IPS-20b (cell line): ENCODE measurements around the gene ZFAND2A.
"Not testable (repeated sequence)": the region's sequence is repeated elsewhere in the genome, so short reads cannot be mapped to it uniquely, and the experiment has no call there.

ENCODE experiments used
- H3K27ac ChIP-seq: one replicate; pipeline ENCODE4 v1.5.1; 2013; ENCODE audit warnings: low read length
- H3K27me3 ChIP-seq: 2 replicates; pipeline ENCODE4 v1.6.1; 2013; ENCODE audit warnings: mild to moderate bottlenecking, low read length, inconsistent platforms; ENCODE audit not compliant: insufficient read depth
- H3K36me3 ChIP-seq: 2 replicates; pipeline ENCODE4 v1.6.1; 2013; ENCODE audit warnings: low read depth, mild to moderate bottlenecking, inconsistent platforms, low read length, moderate library complexity; ENCODE audit not compliant: insufficient read depth
- H3K4me1 ChIP-seq: 2 replicates; pipeline ENCODE4 v1.6.1; 2013; ENCODE audit warnings: mild to moderate bottlenecking, control low read depth, inconsistent platforms, low read length, moderate library complexity; ENCODE audit not compliant: insufficient read depth
- H3K4me3 ChIP-seq: 2 replicates; pipeline ENCODE4 v1.5.1; 2013; ENCODE audit warnings: mild to moderate bottlenecking, low read length, inconsistent platforms
- H3K9ac ChIP-seq: 2 replicates; pipeline ENCODE4 v1.6.1; 2013; ENCODE audit warnings: low read depth, mild to moderate bottlenecking, inconsistent platforms, low read length, moderate library complexity
- H3K9me3 ChIP-seq: 2 replicates; pipeline ENCODE4 v1.6.1; 2013; ENCODE audit warnings: mild to moderate bottlenecking, low read depth, low read length, inconsistent platforms; ENCODE audit not compliant: insufficient read depth

The ZFAND2A gene

DNA sequence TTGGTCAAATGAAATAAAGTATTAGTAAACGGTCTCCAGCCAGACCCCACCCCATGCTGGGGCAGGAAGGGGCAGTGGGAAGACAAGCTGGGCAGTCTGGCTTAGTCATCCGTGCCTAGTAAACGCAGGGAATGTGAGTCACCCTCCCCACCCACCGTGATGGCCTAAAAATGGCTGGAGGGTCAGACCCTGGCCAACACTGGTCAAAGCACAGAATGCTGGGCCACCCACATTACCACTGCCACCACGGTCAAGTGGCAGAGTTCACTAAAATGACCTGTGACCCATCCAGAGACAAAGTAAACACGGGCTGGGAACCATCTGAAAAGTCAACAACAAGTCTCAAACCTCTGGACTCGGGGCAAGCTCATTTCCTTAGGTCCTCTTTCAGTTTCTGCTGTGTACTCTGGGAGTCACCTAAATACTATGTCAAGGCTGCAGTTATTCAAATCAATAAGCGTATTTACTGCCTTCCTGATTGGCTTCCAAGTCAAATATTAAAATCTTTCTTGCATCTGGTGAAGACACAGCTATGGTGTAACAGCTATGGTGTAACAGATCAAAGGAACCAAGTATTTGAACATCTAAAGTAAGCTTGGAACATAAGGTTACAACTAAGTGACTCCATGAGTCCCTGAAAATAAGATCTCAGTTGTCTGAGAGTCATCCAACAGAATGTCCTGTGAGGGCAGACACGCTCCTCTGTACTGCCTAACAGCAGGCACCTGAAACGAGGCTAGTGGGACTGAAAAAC lies 3.0 kb downstream of the ZFAND2A start:
- H3K4me3 ChIP-seq = no peak overlapping the region
- H3K9me3 ChIP-seq = no peaks in the 10 kb centered on the region
- H3K27me3 ChIP-seq = no peaks in the 10 kb centered on the region
- no peak overlapping the region for H3K9ac ChIP-seq
- H3K4me1 ChIP-seq = no peaks in the 10 kb centered on the region
- H3K36me3 ChIP-seq = peaks cover 52% of the 10 kb centered on the region
- H3K27ac ChIP-seq = no peak overlapping the region

DNA sequence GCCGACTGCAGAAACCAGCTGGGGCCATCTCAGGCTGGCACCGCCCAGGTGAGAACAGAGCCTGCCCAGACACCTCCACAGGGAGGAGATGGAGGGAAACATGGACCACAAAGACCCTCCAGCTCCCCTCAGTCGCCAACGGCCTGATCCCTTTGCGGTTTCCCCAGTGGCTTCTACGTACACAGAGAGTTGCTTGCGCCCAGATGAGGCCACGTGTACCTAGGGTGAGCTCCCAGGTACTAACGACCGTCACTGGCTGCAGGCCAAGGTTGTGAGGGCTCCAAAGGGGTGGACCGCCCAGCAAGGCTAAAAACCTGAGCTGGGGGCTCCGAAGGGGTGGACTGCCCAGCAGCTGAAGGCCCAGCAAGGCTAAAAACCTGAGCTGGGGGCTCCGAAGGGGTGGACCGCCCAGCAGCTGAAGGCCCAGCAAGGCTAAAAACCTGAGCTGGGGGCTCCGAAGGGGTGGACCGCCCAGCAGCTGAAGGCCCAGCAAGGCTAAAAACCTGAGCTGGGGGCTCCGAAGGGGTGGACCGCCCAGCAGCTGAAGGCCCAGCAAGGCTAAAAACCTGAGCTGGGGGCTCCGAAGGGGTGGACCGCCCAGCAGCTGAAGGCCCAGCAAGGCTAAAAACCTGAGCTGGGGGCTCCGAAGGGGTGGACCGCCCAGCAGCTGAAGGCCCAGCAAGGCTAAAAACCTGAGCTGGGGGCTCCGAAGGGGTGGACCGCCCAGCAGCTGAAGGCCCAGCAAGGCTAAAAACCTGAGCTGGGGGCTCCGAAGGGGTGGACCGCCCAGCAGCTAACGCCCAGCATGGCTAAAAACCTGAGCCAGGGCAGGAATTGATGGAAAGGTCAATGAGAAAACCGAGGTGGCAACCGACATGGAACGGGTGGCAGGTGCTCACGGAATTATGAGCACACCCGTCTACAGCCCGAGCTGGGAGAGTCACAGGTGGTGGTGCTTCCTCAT lies 3.9 kb downstream of the ZFAND2A start:
- H3K36me3 ChIP-seq = peaks cover 61% of the 10 kb centered on the region
- H3K9ac ChIP-seq, H3K4me3 ChIP-seq, H3K27me3 ChIP-seq, H3K4me1 ChIP-seq, H3K27ac ChIP-seq, H3K9me3 ChIP-seq: not testable (repeated sequence)

DNA sequence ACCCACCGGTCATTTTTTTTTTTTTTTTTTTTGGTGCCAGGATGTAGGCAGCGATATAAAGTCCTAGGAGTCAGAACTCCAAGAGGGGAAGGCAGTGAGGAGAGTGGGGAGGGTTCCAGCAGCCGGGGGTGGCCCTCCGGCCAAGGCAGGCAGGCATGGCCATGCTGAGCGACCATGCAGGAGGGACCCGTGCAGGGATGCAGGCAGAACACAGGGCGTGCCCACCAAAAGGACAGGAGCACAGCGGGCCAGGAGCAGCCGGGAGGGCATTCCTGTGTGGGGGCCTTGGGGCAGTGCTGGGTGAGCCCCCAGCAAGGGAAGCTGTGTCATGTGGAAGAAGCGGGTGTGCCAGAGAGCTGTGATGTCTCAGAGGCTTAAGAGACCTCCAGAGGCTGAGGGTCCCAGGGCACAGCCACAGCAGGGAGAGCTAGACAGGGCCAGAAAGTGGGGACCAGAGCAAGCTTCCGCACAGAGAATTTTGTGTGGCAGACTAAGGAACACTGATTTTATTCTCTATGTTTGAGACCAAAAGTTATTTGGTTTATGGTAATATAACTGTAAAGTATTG lies 5.7 kb downstream of the ZFAND2A start:
- H3K4me3 ChIP-seq = no peak overlapping the region
- H3K9ac ChIP-seq = no peak overlapping the region
- no peaks in the 10 kb centered on the region for H3K9me3 ChIP-seq
- no peaks in the 10 kb centered on the region for H3K4me1 ChIP-seq
- H3K36me3 ChIP-seq = peaks cover 62% of the 10 kb centered on the region
- no peak overlapping the region for H3K27ac ChIP-seq
- H3K27me3 ChIP-seq = no peaks in the 10 kb centered on the region

DNA sequence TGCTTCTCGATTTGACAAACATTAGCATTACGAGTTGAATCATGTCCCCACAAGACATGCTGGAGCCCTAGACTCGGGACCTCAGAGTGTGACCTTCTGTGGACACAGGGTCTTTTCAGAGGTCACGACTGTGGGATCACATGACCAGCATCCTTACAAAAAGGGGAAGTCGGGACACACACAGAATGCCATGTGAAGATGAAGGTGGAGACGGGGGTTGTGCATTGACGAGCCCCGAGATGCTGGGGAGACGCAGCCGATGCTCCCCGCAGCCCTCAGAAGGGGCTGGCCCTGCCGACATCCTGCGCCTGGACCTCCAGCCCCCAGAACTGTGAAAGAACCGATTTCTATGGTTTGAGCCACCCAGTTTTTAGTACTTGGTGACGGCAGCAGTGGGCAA lies 7.5 kb downstream of the ZFAND2A start:
- H3K27me3 ChIP-seq = no peaks in the 10 kb centered on the region
- H3K27ac ChIP-seq = no peak overlapping the region
- no peak overlapping the region for H3K9ac ChIP-seq
- no peaks in the 10 kb centered on the region for H3K4me1 ChIP-seq
- H3K36me3 ChIP-seq = peaks cover 56% of the 10 kb centered on the region
- H3K9me3 ChIP-seq = no peaks in the 10 kb centered on the region
- H3K4me3 ChIP-seq = no peak overlapping the region

DNA sequence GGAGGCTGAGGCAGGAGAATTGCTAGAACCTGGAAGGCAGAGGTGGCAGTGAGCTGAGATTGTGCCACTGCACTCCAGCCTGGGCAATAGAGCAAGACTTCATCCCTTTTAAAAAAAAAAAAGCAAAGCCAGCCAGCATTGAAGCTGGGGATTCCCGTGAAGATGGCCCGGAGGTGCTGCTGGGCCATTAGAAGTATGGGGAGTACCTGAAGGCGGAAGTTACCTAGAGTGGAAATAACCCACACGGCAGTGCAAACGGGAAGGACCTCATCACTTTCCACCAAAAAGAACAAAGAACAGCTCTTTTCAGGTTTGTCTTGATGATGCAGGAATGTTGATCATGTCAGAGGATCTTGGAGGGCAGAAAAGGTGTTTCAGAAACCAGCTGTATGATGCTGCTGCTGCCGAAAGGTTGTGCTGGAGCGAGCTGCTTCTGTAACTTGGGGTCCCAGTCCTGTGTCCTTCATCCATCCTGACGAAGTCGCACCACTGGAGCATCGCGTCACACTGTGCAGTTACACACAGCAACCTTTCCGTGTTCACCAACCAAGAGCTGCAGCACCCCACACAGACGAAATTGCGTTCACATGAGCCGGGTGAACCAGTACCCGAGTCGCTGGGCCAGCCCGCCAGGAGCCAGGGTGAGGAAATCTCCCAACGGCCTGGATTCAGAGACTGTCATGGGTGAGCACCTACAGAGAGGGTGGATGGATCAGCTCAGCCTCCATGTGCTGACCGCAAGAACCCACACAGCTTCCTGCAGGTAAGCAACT lies 8.2 kb downstream of the ZFAND2A start:
- Histone ChIP-seq H3K36me3 (peaks cover 50% of the 10 kb centered on the region), H3K4me3 (no peak overlapping the region), H3K27me3 (no peaks in the 10 kb centered on the region), H3K4me1 (no peaks in the 10 kb centered on the region), H3K27ac (no peak overlapping the region), H3K9me3 (no peaks in the 10 kb centered on the region), H3K9ac (no peak overlapping the region)

DNA sequence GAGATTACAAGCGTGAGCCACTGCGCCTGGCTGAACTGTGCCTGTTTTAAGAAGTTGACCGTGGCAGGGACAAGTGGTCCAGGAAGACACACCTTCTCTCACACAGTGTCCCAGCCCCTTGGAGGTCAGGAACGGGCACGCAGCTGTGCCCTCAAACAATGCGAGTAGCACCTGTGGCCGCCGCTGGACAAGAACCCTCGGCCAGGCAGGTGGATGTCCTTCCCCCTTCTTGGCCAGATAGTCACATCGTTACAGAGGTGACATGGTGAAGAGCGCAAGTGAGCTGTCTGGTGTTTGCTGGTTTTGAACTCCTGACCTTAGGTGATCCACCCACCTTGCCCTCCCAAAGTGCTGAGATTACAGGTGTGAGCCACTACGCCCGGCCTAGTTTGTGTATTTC lies 8.8 kb downstream of the ZFAND2A start:
- Histone ChIP-seq H3K9me3 (no peaks in the 10 kb centered on the region), H3K4me1 (no peaks in the 10 kb centered on the region), H3K9ac (no peak overlapping the region), H3K36me3 (peaks cover 46% of the 10 kb centered on the region), H3K4me3 (no peak overlapping the region), H3K27ac (no peak overlapping the region), H3K27me3 (no peaks in the 10 kb centered on the region)

DNA sequence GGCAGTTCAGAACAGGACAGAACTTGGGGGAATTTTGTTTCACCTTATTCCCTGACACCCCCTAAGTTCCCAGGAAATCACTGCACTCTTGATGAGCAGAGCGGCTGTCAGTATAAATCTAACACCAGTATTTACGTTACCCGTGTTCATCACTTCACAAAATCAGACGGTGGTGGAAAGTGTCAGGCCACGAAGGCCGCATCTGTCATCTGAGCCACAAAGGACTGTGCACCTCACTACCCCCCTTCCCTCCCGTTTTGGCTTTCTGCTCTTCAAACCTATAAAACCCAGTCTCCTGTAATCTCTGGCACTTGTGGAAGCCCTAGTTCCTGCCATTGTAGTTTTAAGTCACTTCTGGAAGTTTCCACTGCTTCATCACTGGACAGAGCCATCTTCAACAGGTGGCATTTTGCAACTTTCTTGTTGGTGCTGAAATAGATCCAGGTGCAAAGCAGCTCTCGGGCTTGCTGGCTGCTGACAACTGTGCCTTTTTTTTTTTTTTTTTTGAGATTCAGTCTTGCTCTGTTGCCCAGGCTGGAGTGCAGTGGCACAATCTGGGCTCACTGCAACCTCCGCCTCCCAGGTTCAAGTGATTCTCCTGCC lies 9.5 kb downstream of the ZFAND2A start:
- H3K9ac ChIP-seq = no peak overlapping the region
- H3K27me3 ChIP-seq = no peaks in the 10 kb centered on the region
- no peaks in the 10 kb centered on the region for H3K4me1 ChIP-seq
- no peaks in the 10 kb centered on the region for H3K9me3 ChIP-seq
- no peak overlapping the region for H3K4me3 ChIP-seq
- peaks cover 42% of the 10 kb centered on the region for H3K36me3 ChIP-seq
- H3K27ac ChIP-seq = no peak overlapping the region

DNA sequence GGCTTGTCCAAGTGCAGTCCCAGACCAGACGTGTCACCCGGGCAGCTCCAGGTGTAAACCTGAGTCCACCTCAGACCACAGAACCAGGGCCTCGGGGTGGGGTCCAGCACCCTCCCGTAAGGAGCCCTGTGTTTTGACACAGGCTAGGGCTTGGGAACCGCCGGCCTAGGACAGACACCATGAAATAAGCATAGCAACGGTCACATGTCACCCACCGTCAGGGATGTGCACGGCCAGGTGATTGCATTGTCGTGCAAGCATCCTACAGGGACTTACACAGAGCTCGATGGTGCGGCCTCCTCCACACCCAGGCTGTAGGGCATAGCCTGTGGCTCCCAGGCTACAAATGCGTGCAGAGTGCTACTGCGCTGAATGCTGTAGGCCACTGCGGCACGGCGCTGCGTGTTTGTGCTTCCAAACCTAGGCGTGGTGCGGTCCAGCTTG lies 10.6 kb downstream of the ZFAND2A start:
- Histone ChIP-seq H3K9ac (no peak overlapping the region), H3K9me3 (no peaks in the 10 kb centered on the region), H3K27me3 (no peaks in the 10 kb centered on the region), H3K4me1 (no peaks in the 10 kb centered on the region), H3K36me3 (peaks cover 32% of the 10 kb centered on the region), H3K27ac (no peak overlapping the region), H3K4me3 (no peak overlapping the region)

DNA sequence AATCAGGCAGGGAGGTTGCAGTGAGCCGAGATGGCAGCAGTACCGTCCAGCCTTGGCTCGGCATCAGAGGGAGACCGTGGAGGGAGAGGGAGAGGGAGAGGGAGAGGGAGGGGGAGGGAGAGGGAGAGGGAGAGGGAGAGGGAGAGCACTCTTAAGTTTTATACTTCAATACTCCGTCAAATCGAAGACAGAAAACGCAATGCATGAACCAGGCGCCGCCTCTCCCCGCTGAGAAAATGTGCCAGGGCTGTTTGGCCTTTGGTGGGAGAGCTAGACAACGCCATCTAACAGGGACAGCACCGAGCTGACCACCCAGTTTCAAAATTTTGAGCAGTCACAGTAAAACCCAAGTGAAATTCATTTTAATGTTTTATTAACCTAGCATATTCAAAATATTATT lies 12.1 kb downstream of the ZFAND2A start:
- peaks cover 19% of the 10 kb centered on the region for H3K36me3 ChIP-seq
- not testable (repeated sequence) for H3K4me1 ChIP-seq, H3K9me3 ChIP-seq, H3K9ac ChIP-seq, H3K27me3 ChIP-seq, H3K27ac ChIP-seq, H3K4me3 ChIP-seq

DNA sequence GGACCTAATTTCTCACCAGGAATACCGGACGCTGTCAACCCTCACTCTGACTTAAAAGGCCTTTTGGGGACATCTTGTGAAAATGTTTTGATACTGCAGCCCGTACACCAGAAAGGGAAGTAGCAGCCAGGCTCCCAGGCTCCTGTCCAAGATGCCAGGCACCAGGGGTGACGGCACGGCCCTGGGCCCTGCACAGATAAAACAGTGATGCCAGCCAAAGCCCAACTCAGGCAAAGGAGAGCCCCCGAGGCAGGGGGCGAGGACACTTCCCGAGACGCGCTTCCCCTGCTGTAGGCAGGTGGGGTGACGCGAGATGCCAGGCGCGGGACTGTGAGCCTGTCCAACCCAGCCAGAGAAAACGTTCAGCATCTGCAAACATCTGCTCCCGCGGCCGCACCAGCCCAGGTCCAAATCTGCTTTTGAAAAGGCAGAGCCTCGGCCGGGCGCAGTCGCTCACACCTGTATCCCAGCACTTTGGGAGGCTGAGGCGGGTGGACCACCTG lies 15.7 kb downstream of the ZFAND2A start:
- H3K36me3 ChIP-seq = no peaks in the 10 kb centered on the region
- H3K27ac ChIP-seq = no peak overlapping the region
- no peaks in the 10 kb centered on the region for H3K4me1 ChIP-seq
- no peaks in the 10 kb centered on the region for H3K9me3 ChIP-seq
- H3K27me3 ChIP-seq = no peaks in the 10 kb centered on the region
- H3K4me3 ChIP-seq = no peak overlapping the region
- H3K9ac ChIP-seq = no peak overlapping the region

DNA sequence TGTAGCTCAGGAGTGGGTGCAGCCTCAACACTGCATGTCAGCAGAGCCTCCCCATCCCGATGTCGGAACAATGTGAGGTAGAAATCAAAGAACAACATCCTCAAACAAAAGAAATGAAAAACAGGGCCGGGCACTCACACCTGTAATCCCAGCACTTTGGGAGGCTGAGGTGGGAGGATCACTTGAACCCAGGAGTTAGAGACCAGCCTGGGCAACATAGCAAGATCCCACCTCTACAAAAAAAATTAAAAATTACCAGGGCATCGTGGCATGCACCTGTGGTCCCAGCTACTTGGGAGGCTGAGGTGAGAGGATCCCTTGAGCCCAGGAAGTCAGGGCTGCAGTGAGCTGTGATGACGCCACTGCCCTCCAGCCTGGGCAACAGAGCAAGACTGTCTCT lies 17.0 kb downstream of the ZFAND2A start:
- H3K27ac ChIP-seq, H3K36me3 ChIP-seq, H3K4me3 ChIP-seq, H3K27me3 ChIP-seq, H3K4me1 ChIP-seq, H3K9ac ChIP-seq, H3K9me3 ChIP-seq: not testable (repeated sequence)
